Vagina (tissue), 2 donors: ENCODE results near the gene CLIC3.

ENCODE experiments used
- POLR2A ChIP-seq, 2 donors: fragments of 450-650 bp; IDR thresholded peaks; one replicate each; pipeline ENCODE4 v1.6.1; 2017; ENCODE audit warnings: antibody characterized with exemption in 2 of 2, mild to moderate bottlenecking in 2 of 2, moderate library complexity in 2 of 2
- TF ChIP-seq, protein P1 (sequence below), 3 experiments: fragments of 450-650 bp in 2 of 3; fragments of 200-600 bp in 1 of 3; sonication (generic) in 1 of 3; IDR thresholded peaks; one replicate each; pipeline ENCODE4 v1.5.1; 2017 to 2019; ENCODE audit warnings: antibody characterized with exemption in 3 of 3, mild to moderate bottlenecking in 2 of 3, moderate library complexity in 2 of 3

DNA sequence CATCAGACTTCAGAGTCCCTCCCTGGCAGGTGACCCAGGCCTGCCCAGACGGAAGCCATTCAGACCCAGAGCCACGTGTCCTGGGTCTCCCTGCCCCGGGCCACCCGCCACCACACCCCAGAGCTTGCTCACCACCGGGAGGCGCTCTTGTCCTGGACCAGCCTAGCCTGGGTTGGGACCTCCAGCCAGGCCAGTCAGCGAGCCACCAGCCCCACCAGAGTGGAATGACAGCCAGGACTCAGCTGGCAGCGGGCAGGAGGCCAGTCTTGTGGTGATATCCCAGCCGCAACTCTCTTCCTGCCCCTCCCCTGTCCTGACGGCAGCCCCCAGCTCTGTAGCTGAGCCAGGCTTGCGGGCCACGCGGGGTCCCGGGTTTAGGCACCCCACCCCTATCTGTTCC lies 20.7 kb downstream of the CLIC3 start:
- TF ChIP-seq, protein P1, sequence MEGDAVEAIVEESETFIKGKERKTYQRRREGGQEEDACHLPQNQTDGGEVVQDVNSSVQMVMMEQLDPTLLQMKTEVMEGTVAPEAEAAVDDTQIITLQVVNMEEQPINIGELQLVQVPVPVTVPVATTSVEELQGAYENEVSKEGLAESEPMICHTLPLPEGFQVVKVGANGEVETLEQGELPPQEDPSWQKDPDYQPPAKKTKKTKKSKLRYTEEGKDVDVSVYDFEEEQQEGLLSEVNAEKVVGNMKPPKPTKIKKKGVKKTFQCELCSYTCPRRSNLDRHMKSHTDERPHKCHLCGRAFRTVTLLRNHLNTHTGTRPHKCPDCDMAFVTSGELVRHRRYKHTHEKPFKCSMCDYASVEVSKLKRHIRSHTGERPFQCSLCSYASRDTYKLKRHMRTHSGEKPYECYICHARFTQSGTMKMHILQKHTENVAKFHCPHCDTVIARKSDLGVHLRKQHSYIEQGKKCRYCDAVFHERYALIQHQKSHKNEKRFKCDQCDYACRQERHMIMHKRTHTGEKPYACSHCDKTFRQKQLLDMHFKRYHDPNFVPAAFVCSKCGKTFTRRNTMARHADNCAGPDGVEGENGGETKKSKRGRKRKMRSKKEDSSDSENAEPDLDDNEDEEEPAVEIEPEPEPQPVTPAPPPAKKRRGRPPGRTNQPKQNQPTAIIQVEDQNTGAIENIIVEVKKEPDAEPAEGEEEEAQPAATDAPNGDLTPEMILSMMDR (IDR thresholded peaks at IDR 0.05), result no peak
- no peak for TF ChIP-seq POLR2A (IDR thresholded peaks at IDR 0.05)
